Fibroblast of mammary gland (primary cell): ENCODE data around the gene IP6K1.
A peak's percentile ranks its signal among the peaks of the same experiment; 100 is the strongest.

Source experiments
- DNase-seq: peaks from one replicate; pipeline ENCODE4 v3.0.0-alpha.2; 2010; ENCODE audit warnings: low read depth
- H3K4me3 ChIP-seq: 2 replicates; pipeline ENCODE4 v1.5.1; 2011; ENCODE audit warnings: low read depth, mild to moderate bottlenecking, low read length, moderate library complexity; ENCODE audit not compliant: control insufficient read depth
- CTCF ChIP-seq: conservative IDR thresholded peaks from 2 replicates; pipeline ENCODE4 v1.5.1; 2011; ENCODE audit warnings: low read depth, low read length, inconsistent platforms; ENCODE audit not compliant: control insufficient read depth, insufficient read depth

The IP6K1 gene

DNA sequence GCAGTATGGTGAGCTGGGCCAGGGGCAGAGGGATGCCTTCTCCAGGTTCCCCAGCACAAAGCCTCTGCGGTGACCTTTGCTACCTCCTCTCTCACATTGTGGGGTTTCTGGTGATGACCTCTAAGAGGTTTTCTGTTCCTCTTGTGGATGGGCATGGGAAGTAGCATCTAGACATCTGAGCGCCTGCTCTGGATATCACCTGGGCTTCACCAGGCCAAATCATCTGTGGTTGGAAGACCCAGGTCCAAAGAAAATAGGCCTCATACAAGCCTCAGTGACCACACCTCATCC, 105.2 kb downstream of the IP6K1 start:
- TF ChIP-seq CTCF, result no peak
- no peak overlapping the region for H3K4me3 ChIP-seq

DNA sequence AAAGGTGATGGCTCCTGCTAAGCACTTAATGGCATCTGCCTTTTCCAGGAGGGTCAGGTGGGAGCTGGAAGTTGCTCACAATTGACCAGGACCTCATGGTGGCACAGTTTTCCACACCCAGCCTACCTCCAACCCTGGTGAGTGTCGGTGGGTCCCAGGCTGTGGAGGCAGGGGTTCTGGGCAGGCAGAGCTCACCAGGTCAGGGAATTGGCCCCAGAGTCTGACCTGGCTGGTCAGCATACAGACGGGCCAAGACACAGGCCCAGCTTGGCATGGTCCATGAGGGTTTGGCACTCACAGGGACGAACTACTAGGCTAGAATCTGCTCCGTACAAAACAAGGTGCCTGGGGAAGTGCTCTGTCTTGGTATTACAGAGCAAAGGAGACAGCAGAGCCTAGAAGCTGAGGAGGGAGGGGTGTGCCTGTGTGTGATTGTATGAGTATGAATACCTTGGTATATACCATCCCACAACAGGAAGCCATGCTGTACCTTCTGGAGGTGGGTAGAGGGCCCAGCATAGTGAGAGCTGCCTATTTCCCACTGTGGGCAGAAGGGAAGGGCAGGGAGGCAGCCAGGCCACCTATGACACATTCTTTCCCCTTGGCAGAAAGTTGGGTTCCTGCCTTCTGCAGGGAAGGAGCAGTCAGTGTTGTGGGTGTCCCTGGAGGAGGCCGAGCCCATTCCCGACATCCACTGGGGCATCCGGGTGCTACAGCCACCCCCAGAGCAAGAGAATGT, 105.7 kb downstream of the IP6K1 start:
- TF ChIP-seq CTCF, result no peak
- no peak overlapping the region for H3K4me3 ChIP-seq
- DNase-seq, result no peak

More for the DNA sequence above, 105.2 kb downstream of the IP6K1 start:
- no peak for DNase-seq

DNA sequence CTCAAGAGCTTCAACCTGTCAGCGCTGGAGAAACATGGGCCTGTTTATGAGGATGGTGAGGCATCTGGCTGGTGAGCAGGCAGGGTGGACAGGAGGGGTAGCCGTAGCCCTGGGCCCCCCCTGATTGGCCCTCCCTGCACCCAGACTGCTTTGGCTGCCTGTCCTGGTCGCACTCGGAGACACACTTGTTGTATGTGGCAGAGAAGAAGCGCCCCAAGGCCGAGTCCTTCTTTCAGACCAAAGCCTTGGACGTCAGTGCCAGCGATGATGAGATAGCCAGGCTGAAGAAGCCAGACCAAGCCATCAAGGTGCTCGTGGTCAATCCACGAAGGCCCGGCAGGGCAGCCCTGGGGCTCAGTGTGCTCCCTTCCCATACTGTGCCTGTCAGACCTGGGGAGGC, 110.4 kb downstream of the IP6K1 start:
- H3K4me3 ChIP-seq, result no peak overlapping the region
- no peak for DNase-seq
- TF ChIP-seq CTCF, result no peak

- peak overlapping the region; percentile 66 for H3K4me3 ChIP-seq
- TF ChIP-seq CTCF, result no peak
- no peak for DNase-seq
Observed at GRCh38 chr3:49674497-49674983, 111.8 kb downstream of the IP6K1 start.
